ENCODE measurements around the gene PRSS27. TPM values are rescaled to one million over a fixed set of nuclear protein-coding genes. Genes with fewer than 3 reads are reported as not detected.

The PRSS27 gene
- total RNA-seq, 1 donor from 2014 or later, result 1.8 TPM

DNA sequence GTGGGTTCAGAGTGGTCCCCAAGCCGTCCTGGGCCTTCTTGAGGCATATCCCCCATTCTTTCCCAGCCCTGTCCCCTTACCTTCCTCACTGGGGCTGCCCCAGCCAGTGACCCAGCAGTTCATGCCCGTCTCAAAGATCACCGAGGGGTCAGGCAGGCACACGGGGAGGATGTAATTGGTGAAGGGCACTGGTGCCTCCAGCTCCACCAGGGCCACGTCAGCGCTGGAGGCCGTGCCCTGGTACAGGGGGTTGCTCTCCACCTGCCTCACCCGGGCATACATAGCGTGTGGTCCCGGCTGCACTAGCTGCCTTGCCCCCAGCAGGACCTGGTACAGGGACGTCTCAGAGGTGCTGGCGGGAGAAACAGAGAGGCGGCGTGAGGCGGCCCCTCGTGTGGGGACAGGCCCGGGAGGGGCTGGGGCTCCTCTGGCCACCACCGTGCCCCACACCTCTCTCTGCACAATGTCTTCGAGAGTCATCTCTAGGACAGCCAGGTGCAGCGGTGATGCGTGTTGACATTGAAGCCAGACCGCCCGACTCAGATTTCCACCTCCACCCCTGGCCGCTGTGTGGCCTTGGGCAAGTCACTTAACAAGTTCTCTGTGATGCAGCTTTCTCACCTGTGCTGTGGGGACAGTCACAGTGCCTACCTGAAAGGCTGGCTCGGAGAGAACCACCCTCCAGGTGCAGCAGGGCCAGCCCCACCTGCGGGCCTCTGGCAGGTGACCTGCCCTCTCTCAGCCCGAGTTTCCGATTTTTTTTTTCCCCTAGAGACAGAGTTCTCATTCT is 5.8 kb downstream of the PRSS27 start:
- Mint-ChIP-seq H3K9me3 (no peaks in the 10 kb centered on the region), H3K27ac (no peak overlapping the region), H3K27me3 (peaks cover 2% of the 10 kb centered on the region), H3K36me3 (ENCODE audit: low read depth) (no peaks in the 10 kb centered on the region), H3K4me3 (no peak overlapping the region), H3K4me1 (peaks cover 10% of the 10 kb centered on the region)
- intact Hi-C loops (cut with micrococcal nuclease), result loop anchor here (2.0 kb wide), 1 partner anchor 39 kb away; the partner anchor contains the start of gene SRRM2
- DNase-seq, result no peak
- TF ChIP-seq CTCF (IDR thresholded peaks at IDR 0.05), result no peak
- ChIA-PET POLR2A (no interaction called here), CTCF (no interaction called here)
- ATAC-seq (ENCODE audit: low read depth), result no peak

- intact Hi-C loops (cut with micrococcal nuclease), result no loop called here
- no peak for DNase-seq
- ChIA-PET CTCF (no interaction called here), POLR2A (no interaction called here)
- Mint-ChIP-seq H3K9me3 (no peaks in the 10 kb centered on the region), H3K36me3 (ENCODE audit: low read depth) (peaks cover 1% of the 10 kb centered on the region), H3K4me1 (peaks cover 10% of the 10 kb centered on the region), H3K27me3 (peaks cover 2% of the 10 kb centered on the region), H3K4me3 (no peak overlapping the region), H3K27ac (no peak overlapping the region)
- ATAC-seq (ENCODE audit: low read depth), result no peak
- no peak for TF ChIP-seq CTCF (IDR thresholded peaks at IDR 0.05)
Measured at GRCh38 chr16:2713523-2713922, 6.5 kb downstream of the PRSS27 start.

DNA sequence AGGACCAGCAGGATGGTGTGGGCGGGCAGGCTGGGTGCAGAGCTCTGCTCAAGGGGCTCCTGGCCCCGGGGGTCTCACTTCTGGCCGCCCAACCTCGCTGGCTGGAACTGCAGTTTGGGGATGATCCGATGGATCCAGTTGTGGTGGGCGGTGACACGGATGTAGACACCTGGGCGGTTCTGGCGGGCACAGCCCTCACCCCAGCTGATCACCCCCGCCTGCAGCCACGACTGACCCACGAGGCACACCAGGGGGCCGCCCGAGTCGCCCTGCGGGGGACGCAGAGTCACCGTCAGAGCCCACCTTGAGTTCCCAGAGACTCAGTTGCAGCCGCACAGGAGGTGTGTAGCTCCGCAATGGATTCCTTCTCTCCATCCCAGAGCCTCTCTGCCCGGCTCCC is 7.5 kb downstream of the PRSS27 start:
- intact Hi-C loops (cut with micrococcal nuclease), result no loop called here
- peaks cover 11% of the 10 kb centered on the region for H3K36me3 Mint-ChIP-seq (ENCODE audit: low read depth)
- H3K4me1 Mint-ChIP-seq, result peaks cover 10% of the 10 kb centered on the region
- no peak for DNase-seq
- no peaks in the 10 kb centered on the region for H3K9me3 Mint-ChIP-seq
- no peak for ATAC-seq (ENCODE audit: low read depth)
- CTCF ChIA-PET, result no interaction called here
- H3K4me3 Mint-ChIP-seq, result no peak overlapping the region
- TF ChIP-seq CTCF (IDR thresholded peaks at IDR 0.05), result no peak
- POLR2A ChIA-PET, result interaction anchor here (0.7 kb wide), 2 partner anchors 13 to 41 kb away, joined by 3 read pairs; no protein-coding TSS in a partner anchor
- peaks cover 2% of the 10 kb centered on the region for H3K27me3 Mint-ChIP-seq
- no peak overlapping the region for H3K27ac Mint-ChIP-seq

DNA sequence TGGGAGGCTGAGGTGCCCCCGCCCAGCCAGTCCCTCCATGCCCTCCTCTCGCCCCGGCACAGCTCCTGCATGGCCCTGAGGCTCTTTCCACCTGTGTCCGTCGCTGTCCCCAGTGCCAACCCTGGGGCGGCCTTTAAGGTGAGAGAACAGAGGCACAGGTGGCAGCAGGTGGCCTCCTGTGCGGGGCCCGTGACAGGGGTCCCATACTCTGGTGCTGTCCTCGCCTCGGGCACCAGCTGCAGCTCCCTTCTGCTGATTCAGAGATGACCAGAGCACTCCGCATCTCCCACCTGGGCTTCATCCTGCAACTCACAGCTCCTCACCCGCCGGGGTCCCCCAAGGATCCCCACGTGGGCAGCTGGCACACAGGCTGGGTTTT is 8.0 kb downstream of the PRSS27 start:
- no peak for TF ChIP-seq CTCF (IDR thresholded peaks at IDR 0.05)
- POLR2A ChIA-PET, result interaction anchor here (0.7 kb wide), 1 partner anchor 13 kb away, joined by 3 read pairs; no protein-coding TSS in a partner anchor
- CTCF ChIA-PET, result no interaction called here
- peaks cover 2% of the 10 kb centered on the region for H3K27me3 Mint-ChIP-seq
- H3K4me3 Mint-ChIP-seq, result no peak overlapping the region
- intact Hi-C loops (cut with micrococcal nuclease), result no loop called here
- peaks cover 16% of the 10 kb centered on the region for H3K36me3 Mint-ChIP-seq (ENCODE audit: low read depth)
- no peak for ATAC-seq (ENCODE audit: low read depth)
- H3K27ac Mint-ChIP-seq, result no peak overlapping the region
- DNase-seq, result no peak
- no peaks in the 10 kb centered on the region for H3K9me3 Mint-ChIP-seq
- peaks cover 10% of the 10 kb centered on the region for H3K4me1 Mint-ChIP-seq

DNA sequence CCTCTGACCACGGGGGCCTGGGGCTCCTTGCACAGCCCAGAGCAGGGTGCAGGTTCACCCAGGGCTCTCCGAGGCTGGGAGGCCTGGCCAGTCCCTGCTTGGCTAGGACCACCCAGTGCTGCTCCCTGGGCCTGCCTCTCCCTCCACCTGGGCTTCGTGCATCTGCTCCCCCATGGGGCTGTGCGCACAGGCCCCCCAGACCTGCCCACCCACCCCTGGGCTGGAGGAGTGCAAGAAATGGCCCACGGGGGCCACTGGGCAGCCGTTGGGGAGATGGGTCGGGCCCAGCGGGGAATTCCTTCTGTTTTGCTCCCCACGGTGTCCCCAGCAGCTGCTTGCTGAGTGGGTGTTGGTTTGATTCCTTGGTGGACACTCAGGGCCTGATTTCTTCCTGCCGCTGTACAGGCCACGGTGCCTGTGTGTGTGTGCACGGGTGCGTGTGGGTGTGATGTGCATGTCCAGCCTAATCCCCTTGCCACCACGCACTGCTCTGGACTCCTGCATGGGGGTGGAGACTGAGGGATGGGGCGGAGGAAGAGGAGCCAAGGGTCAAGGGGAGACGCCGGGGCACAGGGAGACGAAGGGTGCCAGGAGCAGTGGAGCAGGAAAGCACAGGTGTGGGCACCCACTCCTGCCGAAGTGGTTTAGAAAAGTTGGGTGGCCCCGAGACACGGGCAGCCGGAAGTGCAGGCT is 8.5 kb downstream of the PRSS27 start:
- peaks cover 2% of the 10 kb centered on the region for H3K27me3 Mint-ChIP-seq
- CTCF ChIA-PET, result no interaction called here
- POLR2A ChIA-PET, result no interaction called here
- no peaks in the 10 kb centered on the region for H3K9me3 Mint-ChIP-seq
- no peak overlapping the region for H3K27ac Mint-ChIP-seq
- ATAC-seq (ENCODE audit: low read depth), result no peak
- TF ChIP-seq CTCF (IDR thresholded peaks at IDR 0.05), result no peak
- peaks cover 10% of the 10 kb centered on the region for H3K4me1 Mint-ChIP-seq
- intact Hi-C loops (cut with micrococcal nuclease), result no loop called here
- DNase-seq, result no peak
- no peak overlapping the region for H3K4me3 Mint-ChIP-seq
- peaks cover 16% of the 10 kb centered on the region for H3K36me3 Mint-ChIP-seq (ENCODE audit: low read depth)
